VCaP (cell line): ENCODE measurements around the gene BNIP3.
"Not testable (repeated sequence)": the region's sequence is repeated elsewhere in the genome, so short reads cannot be mapped to it uniquely, and the experiment has no call there.

Experiments
- H3K27ac ChIP-seq: fragments of 450-650 bp; 2 replicates; pipeline ENCODE4 v1.5.1; 2017
- TF ChIP-seq, protein P1 (sequence below): fragments of 450-650 bp; conservative IDR thresholded peaks from 2 replicates; pipeline ENCODE4 v1.5.1; 2017; ENCODE audit warnings: mild to moderate bottlenecking, moderate library complexity

The BNIP3 gene

DNA sequence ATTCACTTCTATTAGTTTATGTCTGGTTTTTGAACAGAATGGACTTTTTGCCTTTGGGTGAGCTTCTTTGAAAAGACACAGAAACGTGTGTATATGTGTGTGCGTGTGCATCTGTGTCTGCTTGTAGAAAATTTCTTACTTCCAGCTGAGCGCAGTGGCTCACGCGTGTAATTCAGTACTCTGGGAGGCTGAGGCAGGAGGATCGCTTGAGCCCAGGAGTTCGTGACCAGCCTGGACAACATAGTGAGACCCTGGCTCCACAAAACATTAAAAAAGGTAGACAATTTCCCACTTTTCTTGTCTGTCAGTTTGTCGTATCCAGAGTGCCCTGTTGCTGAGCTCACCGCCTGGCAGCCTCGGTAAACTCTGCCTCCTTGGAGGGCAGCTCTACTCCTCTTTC, 55.5 kb downstream of the BNIP3 start:
- TF ChIP-seq, protein P1, sequence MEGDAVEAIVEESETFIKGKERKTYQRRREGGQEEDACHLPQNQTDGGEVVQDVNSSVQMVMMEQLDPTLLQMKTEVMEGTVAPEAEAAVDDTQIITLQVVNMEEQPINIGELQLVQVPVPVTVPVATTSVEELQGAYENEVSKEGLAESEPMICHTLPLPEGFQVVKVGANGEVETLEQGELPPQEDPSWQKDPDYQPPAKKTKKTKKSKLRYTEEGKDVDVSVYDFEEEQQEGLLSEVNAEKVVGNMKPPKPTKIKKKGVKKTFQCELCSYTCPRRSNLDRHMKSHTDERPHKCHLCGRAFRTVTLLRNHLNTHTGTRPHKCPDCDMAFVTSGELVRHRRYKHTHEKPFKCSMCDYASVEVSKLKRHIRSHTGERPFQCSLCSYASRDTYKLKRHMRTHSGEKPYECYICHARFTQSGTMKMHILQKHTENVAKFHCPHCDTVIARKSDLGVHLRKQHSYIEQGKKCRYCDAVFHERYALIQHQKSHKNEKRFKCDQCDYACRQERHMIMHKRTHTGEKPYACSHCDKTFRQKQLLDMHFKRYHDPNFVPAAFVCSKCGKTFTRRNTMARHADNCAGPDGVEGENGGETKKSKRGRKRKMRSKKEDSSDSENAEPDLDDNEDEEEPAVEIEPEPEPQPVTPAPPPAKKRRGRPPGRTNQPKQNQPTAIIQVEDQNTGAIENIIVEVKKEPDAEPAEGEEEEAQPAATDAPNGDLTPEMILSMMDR = no peak
- peak overlapping the region; percentile 64; the same call in 1 of the 2 replicates for H3K27ac ChIP-seq

DNA sequence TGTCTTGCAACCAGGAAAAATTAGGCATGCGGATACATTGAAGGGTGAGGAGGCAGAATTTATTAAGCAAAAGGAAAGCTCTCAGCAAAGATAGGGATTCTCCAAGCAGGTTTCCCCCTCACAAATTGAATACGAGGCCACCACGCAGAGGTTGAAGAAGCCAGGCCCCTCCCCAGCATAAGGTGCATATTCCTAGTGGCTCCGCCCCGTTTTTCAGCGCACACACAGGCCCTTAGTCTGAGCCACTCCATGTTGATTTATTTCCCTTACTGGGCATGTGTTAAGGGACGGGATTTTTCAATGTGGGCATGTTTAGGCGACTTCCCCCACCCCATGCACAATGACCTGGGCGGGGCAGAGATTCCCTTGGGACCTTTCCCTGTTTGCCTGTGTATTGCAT, 56.0 kb downstream of the BNIP3 start:
- TF ChIP-seq, protein P1 = no peak
- H3K27ac ChIP-seq = peak overlapping the region; percentile 64

DNA sequence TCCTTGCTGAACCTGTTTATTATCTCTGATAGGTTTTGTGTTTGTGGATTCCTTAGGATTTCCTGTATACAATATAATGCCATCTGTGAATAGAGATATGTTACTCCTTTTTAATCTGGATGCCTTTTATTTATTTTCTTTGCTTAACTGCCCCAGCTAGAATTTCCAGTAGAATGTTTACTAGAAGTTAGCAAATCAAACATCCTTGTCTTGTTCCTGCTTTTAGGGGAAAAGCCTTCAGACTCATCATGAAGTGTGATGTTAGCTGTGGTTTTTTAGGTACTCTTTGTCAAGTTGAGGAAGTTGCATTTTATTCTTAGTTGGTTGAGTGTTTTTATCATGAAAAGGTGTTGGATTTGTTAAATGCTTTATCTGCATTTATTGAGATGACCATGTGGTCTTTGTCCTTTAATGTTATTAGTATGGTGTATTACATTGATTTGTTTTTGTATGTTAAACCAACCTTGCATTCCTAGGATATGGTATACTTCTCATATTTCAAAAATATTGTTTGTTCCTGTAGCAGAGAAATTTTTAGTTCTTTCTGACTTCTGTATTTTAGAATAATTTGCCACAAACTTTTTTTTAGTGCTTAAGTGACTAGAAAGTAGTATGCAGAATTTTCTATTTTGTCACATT, 56.6 kb downstream of the BNIP3 start:
- H3K27ac ChIP-seq = peak overlapping the region; percentile 64
- TF ChIP-seq, protein P1 = no peak

DNA sequence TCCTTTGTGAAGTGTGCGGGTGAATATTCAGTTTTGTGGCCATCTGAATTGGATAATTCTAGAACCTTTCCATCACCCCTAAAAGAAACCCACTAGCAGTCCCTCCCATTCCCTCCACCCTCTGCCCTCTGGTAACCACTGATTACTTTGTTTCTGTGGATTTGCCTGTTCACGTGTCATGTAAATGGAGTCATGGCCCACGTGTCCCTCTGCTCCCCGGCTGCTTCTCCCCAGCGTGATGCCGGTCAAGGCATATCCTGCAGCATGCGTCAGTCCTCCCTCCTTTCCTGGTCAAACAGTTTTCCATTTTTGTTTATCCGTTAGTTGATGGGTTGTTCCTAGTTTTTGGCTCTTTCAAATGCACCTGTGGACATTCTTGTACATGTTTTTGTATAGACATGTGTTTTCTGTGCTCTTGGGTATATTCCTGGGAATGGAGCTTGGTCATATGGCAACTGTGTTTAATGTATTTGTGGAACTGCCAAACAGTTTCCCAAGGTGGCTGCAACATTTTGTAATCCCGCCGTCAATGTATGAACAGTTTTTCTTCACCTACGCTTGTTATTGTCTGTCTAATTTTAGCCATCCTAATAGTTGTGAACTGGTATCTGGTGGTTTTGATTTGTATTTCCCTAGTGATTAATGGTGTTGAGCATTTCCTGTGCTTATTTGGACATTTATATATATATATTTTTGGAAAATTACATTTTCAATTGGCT, 58.5 kb downstream of the BNIP3 start:
- H3K27ac ChIP-seq = peak overlapping the region; percentile 64
- TF ChIP-seq, protein P1 = no peak

DNA sequence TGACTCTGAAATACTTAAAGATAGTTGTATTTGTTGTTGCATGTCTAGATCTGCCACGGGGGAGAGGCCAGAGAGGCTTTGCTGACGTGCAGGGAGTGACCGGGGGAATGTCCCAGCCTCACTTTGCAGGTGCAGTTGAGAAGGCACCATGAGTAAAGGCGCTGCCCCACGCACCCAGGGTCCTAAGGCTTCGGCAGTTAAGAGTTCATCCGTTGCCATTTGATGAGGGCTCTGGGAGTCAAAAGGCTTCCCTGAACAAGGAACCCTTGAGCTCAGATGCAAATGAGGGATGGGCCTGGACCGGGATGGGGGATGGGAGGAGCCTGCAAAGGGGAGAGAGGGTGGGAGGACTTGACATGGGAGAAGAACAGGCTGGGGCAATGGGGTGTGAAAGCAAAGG, 60.5 kb downstream of the BNIP3 start:
- no peak overlapping the region for H3K27ac ChIP-seq
- TF ChIP-seq, protein P1 = no peak

DNA sequence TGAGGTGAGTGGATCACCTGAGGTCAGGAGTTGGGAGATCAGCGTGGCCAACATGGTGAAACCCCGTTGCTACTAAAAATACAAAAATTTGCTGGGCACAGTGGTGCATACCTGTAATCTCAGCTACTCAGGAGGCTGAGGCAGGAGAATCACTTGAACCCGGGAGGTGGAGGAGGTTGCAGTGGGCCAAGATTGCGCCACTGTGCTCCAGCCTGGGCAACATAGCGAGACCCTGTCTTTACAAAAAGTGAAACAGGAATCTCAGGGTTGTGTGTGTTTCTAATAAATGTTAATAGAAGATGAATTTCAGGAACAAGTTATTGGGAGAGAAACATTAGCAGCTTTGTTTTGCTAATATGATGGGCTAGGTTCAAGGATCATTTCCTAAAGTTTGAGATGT, 61.0 kb downstream of the BNIP3 start:
- no peak overlapping the region for H3K27ac ChIP-seq
- TF ChIP-seq, protein P1 = no peak

DNA sequence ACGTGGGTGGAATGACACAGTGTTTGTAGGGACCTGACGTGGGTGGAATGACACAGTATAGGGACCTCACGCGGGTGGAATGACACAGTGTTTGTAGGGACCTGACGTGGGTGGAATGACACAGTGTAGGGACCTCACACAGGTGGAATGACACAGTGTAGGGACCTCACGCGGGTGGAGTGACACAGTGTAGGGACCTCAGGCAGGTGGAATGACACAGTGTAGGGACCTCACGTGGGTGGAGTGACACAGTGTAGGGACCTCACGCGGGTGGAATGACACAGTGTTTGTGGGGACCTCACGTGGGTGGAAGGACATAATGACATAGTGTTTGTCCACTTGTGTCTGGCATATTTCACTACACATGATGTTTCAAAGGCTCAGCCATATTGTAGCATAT, 61.6 kb downstream of the BNIP3 start:
- no peak overlapping the region for H3K27ac ChIP-seq
- TF ChIP-seq, protein P1 = no peak

DNA sequence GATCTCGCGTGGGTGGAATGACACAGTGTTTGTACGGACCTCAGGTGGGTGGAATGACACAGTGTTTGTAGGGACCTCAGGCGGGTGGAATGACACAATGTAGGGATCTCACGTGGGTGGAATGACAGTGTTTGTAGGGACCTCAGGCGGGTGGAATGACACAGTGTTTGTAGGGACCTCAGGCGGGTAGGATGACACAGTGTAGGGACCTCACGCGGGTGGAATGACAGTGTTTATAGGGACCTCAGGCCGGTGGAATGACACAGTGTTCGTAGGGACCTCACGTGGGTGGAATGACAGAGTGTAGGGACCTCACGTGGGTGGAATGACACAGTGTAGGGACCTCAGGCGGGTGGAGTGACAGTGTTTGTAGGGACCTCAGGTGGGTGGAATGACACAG, 62.3 kb downstream of the BNIP3 start:
- not testable (repeated sequence) for H3K27ac ChIP-seq
